Ovary (tissue), 10 donors: ENCODE measurements around the gene JAGN1. TPM values are rescaled to one million over a fixed set of nuclear protein-coding genes. Genes with fewer than 3 reads are reported as not detected.

Experiments
- DNase-seq, 5 donors: peaks; one replicate each; pipeline ENCODE4 v3.0.0-alpha.2; 2019 to 2020
- H3K27ac ChIP-seq, 2 donors: fragments of 200-600 bp; one replicate each; pipeline versions ENCODE4 v1.5.1 to v1.8.0; 2019 to 2022
- H3K27me3 ChIP-seq: fragments of 200-600 bp; one replicate; pipeline ENCODE4 v1.8.0; 2022
- H3K36me3 ChIP-seq: fragments of 200-600 bp; sonication (generic); one replicate; pipeline ENCODE4 v1.5.1; 2019
- H3K4me1 ChIP-seq: one replicate; pipeline ENCODE4 v1.8.1; 2013; ENCODE audit warnings: mild to moderate bottlenecking, moderate library complexity; ENCODE audit not compliant: insufficient read depth
- H3K4me3 ChIP-seq: fragments of 200-600 bp; sonication (generic); one replicate; pipeline ENCODE4 v1.5.1; 2017
- H3K9me3 ChIP-seq, 2 donors: fragments of 200-600 bp in 1 of 2; sonication (generic) in 1 of 2; one replicate each; pipeline versions ENCODE4 v1.5.1 to v1.8.1; 2013 to 2019; ENCODE audit warnings: mild to moderate bottlenecking in 1 of 2, moderate library complexity in 1 of 2
- EP300 ChIP-seq: sonication (generic); formaldehyde crosslinking; IDR thresholded peaks from one replicate; pipeline ENCODE4 v1.6.1; 2017; ENCODE audit warnings: antibody characterized with exemption
- POLR2A ChIP-seq: fragments of 450-650 bp; IDR thresholded peaks from one replicate; pipeline ENCODE4 v1.6.1; 2017; ENCODE audit warnings: antibody characterized with exemption, mild to moderate bottlenecking, moderate library complexity
- WGBS, 3 donors: extraction: QIAGEN DNeasy Blood & Tissue Kit in 1 of 3; methylation state at CpG; one replicate each; pipeline versions ENCODE4 v1.1.5 to v1.1.7; 2013 to 2017; 5-methylcytosine and 5-hydroxymethylcytosine counted together
- intact Hi-C, 4 donors: fragments of 100-400 bp; cut with DNase I; formaldehyde crosslinking; loops; one replicate each; pipeline versions ENCODE4 v1.11.0 to v1.15.1; 2022 to 2023
- long read RNA-seq, 3 donors: library from polyadenylated mRNA in 2 of 3; unstranded in 2 of 3; transcript quantifications; one replicate each; pipeline ENCODE4 v2.0.0 and lab custom pipeline, GENCODE V29; 2021 to 2026
- polyA plus RNA-seq, 2 donors: library from polyadenylated mRNA; stranded (reverse); fragments of 200-250 nt in 1 of 2; fragments of 350-450 nt in 1 of 2; fragmentation: Illumina TruSeq in 1 of 2; extraction: RNeasy Lipid Tissue Mini Kit (QIAGEN cat#74804) in 1 of 2; gene quantifications; one replicate each; pipeline ENCODE4 v1.2.3, GENCODE V29; 2013 to 2014
- total RNA-seq, 7 donors: library from RNA; depleted of rRNA in 2 of 7; stranded (reverse); fragments of >200 nt in 2 of 7; fragmentation: NEBNext Ultra II Directional in 3 of 7; extraction: Animal tissue kit (Norgen Biotek cat#: 25700) in 3 of 7; gene quantifications; one replicate each; pipeline versions ENCODE4 v1.1.0 to v1.2.4, GENCODE V29; 2016 to 2023
- TF ChIP-seq, protein P1 (sequence below), 3 donors: fragments of 450-650 bp in 2 of 3; fragments of 200-600 bp in 1 of 3; IDR thresholded peaks; one replicate each; pipeline versions ENCODE4 v1.5.1 to v1.8.0; 2016 to 2022; ENCODE audit warnings: antibody characterized with exemption in 3 of 3, mild to moderate bottlenecking in 1 of 3
- donor health status: DM: no; HTN: no; CAD: no; lungs with moderate emphysema.
- donor health status: DM: no; HTN: no; CAD: no.
- donor health status: Bipolar disorder and iron deficiency.
- donor health status: DM: yes; HTN: yes; CAD: no.
- donor health status: DM: no; HTN: no; CAD: no.
- donor health status: DM: yes; HTN: yes; CAD: no.

Gene JAGN1
- 10 to 100 TPM; 25.7 to 39.9 (median 31.6) TPM for total RNA-seq
- polyA plus RNA-seq = 10 to 100 TPM; 36.2 to 54.0 TPM
- long read RNA-seq, donor 1, transcript JAGN1-201 (2 exons, 1,675 nt) = major isoform, 155 of 155 reads
- long read RNA-seq, donor 1, partial matches to known transcripts = 0 of 155 reads
- long read RNA-seq, donor 1, other reads (novel, unspliced or antisense) = 0 of 155 reads
- long read RNA-seq, donor 2, transcript JAGN1-201 (2 exons, 1,675 nt) = major isoform, 27 of 27 reads
- long read RNA-seq, donor 2, partial matches to known transcripts = 0 of 27 reads
- long read RNA-seq, donor 2, other reads (novel, unspliced or antisense) = 0 of 27 reads
- long read RNA-seq, donor 3, transcript JAGN1-201 (2 exons, 1,675 nt) = major isoform, 46 of 49 reads
- long read RNA-seq, donor 3, partial matches to known transcripts = 0 of 49 reads
- long read RNA-seq, donor 3, other reads (novel, unspliced or antisense) = 3 of 49 reads

DNA sequence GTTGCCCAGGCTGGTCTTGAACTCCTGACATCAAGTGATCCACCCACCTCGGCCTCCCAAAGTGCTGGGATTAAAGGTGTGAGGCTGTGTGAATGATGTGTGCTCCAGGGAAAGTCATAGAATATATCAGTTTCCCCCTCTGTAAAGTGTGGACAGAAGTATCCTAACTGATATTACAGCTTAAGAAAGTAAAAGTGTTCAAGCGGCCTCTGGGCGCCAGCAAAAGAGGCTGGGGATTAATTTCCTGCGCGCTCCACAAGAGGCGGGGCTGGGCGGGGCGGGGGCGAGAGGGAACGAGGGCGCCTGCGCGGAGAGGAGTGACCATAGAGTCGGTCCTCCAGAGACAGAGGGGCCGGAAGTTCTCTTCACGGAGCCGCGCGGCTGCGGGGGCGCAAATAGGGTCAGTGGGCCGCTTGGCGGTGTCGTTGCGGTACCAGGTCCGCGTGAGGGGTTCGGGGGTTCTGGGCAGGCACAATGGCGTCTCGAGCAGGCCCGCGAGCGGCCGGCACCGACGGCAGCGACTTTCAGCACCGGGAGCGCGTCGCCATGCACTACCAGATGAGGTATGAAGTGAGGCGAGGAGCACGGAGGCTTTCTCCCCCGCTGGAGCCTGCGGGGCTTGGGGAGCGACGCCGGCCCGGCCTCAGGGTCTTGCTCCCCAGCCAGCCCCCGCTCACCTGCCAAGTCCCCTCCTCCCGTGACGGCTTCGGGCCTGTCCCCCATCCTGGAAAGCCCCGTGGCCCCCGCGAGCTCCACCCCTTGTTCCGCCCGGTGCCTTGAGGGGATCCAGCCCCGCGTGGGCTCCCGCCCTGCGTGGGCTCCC is at the start of gene JAGN1:
Gene JAGN1 (plus strand): TSS at position 362 of the 823 bp plus-strand sequence. CDS start 113 bp downstream, at position 475.
- Histone ChIP-seq H3K27ac (peak within 1 kb of the TSS; percentile 83 to 86), H3K27me3 (no peaks in the 10 kb centered on the region), H3K9me3 (no peaks in the 10 kb centered on the region), H3K36me3 (no peaks in the 10 kb centered on the region), H3K4me3 (peak within 1 kb of the TSS; percentile 90), H3K4me1 (peaks cover 5% of the 10 kb centered on the region)
- intact Hi-C loops = no loop called here
- DNase-seq = peak; percentile 86 to 94 (median 91)
- TF ChIP-seq EP300 (no peak), POLR2A (peak; percentile 93)
- TF ChIP-seq, protein P1, sequence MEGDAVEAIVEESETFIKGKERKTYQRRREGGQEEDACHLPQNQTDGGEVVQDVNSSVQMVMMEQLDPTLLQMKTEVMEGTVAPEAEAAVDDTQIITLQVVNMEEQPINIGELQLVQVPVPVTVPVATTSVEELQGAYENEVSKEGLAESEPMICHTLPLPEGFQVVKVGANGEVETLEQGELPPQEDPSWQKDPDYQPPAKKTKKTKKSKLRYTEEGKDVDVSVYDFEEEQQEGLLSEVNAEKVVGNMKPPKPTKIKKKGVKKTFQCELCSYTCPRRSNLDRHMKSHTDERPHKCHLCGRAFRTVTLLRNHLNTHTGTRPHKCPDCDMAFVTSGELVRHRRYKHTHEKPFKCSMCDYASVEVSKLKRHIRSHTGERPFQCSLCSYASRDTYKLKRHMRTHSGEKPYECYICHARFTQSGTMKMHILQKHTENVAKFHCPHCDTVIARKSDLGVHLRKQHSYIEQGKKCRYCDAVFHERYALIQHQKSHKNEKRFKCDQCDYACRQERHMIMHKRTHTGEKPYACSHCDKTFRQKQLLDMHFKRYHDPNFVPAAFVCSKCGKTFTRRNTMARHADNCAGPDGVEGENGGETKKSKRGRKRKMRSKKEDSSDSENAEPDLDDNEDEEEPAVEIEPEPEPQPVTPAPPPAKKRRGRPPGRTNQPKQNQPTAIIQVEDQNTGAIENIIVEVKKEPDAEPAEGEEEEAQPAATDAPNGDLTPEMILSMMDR (IDR thresholded peaks at IDR 0.05) = no peak
- WGBS, 3 donors = 0 to 1% (median 0%) methylated on average over 62 of the region's 62 CpGs

DNA sequence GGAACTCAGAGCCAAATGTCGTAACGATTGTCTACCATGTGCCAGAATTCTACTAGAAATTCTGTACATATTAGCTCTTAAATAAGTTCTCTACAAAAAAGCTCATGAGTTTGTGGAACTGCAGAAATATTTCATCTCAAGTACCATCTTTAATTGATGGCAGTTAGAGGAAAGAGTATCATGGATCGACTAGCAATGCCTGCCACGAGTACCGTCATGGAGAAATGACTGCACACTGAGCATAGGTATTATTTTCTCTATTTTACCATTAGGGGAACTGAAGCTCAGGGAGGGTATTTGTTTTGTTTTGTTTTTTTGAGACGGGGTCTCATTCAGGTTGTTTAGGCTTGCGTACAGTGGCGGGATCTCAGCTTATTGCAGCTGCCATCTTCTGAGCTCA is 49.4 kb upstream of the JAGN1 start:
- Histone ChIP-seq H3K27me3 (no peaks in the 10 kb centered on the region), H3K4me1 (no peaks in the 10 kb centered on the region), H3K9me3 (no peaks in the 10 kb centered on the region), H3K4me3 (no peak overlapping the region), H3K27ac (no peak overlapping the region), H3K36me3 (no peaks in the 10 kb centered on the region)
- DNase-seq = no peak
- intact Hi-C loops = loop anchor here in 1 of 4 donors (10.0 kb wide), 1 partner anchor 104 kb away; no protein-coding TSS in a partner anchor
- 79 to 92% (median 81%) methylated on average over 8 of the region's 8 CpGs for WGBS, 3 donors
- TF ChIP-seq, protein P1 (IDR thresholded peaks at IDR 0.05) = no peak
- TF ChIP-seq EP300 (no peak), POLR2A (no peak)

DNA sequence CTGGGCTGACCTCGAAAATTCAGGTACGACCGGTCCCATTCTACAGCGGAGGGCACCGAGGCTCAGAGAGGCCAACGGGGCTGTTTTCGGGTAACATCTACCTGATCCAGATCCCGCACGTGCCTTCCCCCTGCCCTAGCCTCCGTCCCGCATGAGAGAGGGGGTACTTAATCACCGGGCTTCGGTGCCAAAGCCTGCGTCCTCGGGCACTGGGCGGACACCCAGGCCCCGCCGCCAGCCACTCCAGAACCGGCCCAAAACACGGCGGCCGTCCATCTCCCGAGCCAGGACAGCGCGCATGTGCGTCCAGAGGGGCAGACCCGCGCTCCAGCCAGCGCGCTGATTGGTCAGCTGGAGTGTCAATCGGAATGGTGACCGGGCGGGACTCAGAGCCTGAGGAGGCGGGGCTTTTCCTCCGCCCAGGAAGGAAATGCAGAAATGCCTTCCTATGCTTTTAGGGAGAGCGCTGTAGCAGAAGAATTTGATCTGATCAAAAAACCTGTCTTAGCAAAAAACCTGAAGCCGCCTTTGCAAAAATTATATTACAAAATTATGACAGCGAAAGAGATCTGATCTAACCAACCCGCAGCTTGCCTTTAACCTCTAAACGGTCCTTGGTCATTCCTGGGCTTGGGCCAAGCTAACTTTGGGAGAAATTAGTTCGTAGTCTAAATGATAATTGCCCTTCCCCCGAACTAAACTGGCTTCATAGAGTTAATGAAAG is 46.5 kb upstream of the JAGN1 start, which contains the start of gene RPUSD3:
Gene RPUSD3 (minus strand): TSS at position 294 of the 724 bp plus-strand sequence. CDS start 18 bp downstream, at position 276.
- 0 to 1% (median 0%) methylated on average over 42 of the region's 42 CpGs for WGBS, 3 donors
- TF ChIP-seq EP300 (no peak), POLR2A (peak; percentile 60)
- TF ChIP-seq, protein P1 (IDR thresholded peaks at IDR 0.05) = no peak
- Histone ChIP-seq H3K9me3 (no peaks in the 10 kb centered on the region), H3K4me1 (no peaks in the 10 kb centered on the region), H3K4me3 (peak within 1 kb of the TSS; percentile 87), H3K27ac (peak within 1 kb of the TSS; percentile 34 to 53), H3K27me3 (no peaks in the 10 kb centered on the region), H3K36me3 (no peaks in the 10 kb centered on the region)
- intact Hi-C loops = loop anchor here in 1 of 4 donors (10.0 kb wide), 1 partner anchor 101 kb away; no protein-coding TSS in a partner anchor
- DNase-seq = peak; percentile 98 to 100 (median 99)
